Fibroblast of pulmonary artery (primary cell): Measurements from ENCODE around the gene MAGEB6.
"Not testable (repeated sequence)": the region's sequence is repeated elsewhere in the genome, so short reads cannot be mapped to it uniquely, and the experiment has no call there.

ENCODE experiments used
- DNase-seq: peaks from one replicate; pipeline ENCODE4 v3.0.0-alpha.2; 2010; ENCODE audit warnings: low read depth
- H3K4me3 ChIP-seq: replicated peaks from 2 replicates; pipeline ENCODE4 v1.5.1; 2011; ENCODE audit warnings: low read depth, mild to moderate bottlenecking, control low read depth, low read length, moderate library complexity
- TF ChIP-seq, protein P1 (sequence below): IDR thresholded peaks from 2 replicates; pipeline ENCODE4 v1.5.1; 2011; ENCODE audit warnings: mild to moderate bottlenecking, control low read depth, low read length, inconsistent platforms; ENCODE audit errors: missing control alignments

The MAGEB6 gene, protein sequence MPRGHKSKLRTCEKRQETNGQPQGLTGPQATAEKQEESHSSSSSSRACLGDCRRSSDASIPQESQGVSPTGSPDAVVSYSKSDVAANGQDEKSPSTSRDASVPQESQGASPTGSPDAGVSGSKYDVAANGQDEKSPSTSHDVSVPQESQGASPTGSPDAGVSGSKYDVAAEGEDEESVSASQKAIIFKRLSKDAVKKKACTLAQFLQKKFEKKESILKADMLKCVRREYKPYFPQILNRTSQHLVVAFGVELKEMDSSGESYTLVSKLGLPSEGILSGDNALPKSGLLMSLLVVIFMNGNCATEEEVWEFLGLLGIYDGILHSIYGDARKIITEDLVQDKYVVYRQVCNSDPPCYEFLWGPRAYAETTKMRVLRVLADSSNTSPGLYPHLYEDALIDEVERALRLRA

DNA sequence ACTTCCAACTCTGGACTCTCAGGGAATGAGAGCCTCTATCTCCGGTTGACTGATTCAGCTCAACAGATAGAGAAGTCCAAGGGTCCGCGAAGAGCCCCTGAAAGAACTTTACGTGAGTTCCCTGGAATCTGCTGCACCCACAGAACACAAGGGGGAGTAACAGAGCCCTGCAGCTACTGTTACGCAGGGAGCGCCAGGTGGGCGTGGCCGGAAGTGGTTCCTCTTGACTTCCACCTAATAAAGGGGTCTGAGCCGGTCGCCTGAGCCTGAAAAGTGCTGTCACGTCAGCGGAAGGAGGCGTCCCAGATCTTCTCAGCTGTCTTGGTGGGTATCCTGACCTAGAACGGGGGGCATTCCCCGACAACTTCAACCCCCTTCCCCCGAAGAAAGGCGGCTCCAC lies at the start of gene MAGEB6:
Gene MAGEB6, plus strand, starts transcription at position 237 of the 400 bp plus-strand sequence. CDS start 1,407 bp downstream, outside the sequence.
- H3K4me3 ChIP-seq: no peak within 1 kb of the TSS
- no peak for DNase-seq
- TF ChIP-seq, protein P1, sequence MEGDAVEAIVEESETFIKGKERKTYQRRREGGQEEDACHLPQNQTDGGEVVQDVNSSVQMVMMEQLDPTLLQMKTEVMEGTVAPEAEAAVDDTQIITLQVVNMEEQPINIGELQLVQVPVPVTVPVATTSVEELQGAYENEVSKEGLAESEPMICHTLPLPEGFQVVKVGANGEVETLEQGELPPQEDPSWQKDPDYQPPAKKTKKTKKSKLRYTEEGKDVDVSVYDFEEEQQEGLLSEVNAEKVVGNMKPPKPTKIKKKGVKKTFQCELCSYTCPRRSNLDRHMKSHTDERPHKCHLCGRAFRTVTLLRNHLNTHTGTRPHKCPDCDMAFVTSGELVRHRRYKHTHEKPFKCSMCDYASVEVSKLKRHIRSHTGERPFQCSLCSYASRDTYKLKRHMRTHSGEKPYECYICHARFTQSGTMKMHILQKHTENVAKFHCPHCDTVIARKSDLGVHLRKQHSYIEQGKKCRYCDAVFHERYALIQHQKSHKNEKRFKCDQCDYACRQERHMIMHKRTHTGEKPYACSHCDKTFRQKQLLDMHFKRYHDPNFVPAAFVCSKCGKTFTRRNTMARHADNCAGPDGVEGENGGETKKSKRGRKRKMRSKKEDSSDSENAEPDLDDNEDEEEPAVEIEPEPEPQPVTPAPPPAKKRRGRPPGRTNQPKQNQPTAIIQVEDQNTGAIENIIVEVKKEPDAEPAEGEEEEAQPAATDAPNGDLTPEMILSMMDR: no peak

DNA sequence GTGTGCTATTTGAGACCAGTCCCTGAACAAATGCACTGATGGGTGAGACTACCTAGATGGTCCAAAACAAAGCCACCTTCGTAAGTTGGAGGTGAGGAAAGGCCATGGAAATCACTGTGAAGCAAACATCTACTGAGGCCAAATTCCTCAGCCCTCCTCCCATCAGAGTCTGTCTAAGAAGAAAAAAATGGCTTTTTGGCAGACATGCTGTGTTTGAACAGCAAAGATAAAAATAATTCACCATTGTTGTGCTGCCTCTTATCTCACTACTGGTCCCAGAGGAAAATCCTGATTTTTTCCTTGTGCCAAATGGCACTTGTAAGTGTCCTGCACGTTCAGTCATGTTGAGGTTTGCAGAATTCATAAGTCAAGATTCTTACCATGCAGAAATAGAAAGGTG lies 46.2 kb upstream of the MAGEB6 start:
- H3K4me3 ChIP-seq: no peak overlapping the region
- peak; percentile 32 for DNase-seq
- TF ChIP-seq, protein P1: no peak

- DNase-seq: no peak
- no peak within 1 kb of the TSS for H3K4me3 ChIP-seq
- TF ChIP-seq, protein P1: no peak
These were observed 31.9 kb upstream of the MAGEB6 start, which contains the start of gene MAGEB6B for GRCh38 chrX:26160301-26160700. Gene MAGEB6B, plus strand, starts transcription at chrX:26160601. Its CDS starts 0 bp downstream, at chrX:26160601.

GRCh38 chrX:26203561-26203960 lies 11.3 kb downstream of the MAGEB6 start:
- TF ChIP-seq, protein P1: no peak
- no peak for DNase-seq
- no peak overlapping the region for H3K4me3 ChIP-seq

DNA sequence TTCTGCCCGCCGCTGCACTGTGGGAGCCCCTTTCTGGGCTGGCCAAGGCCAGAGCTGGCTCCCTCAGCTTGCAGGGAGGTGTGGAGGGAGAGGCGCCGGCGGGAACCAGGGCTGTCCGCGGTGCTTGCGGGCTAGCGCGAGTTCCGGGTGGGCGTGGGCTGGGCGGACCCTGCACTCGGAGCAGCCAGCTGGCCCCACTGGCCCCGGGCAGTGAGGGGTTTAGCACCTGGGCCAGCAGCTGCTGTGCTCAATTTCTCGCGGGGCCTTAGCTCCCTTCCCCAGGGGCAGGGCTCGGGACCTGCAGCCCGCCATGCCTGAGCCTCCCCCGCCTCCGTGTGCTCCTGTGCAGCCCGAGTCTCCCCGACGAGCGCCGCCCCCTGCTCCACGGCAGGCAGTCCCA lies 12.5 kb downstream of the MAGEB6 start:
- not testable (repeated sequence) for DNase-seq, H3K4me3 ChIP-seq

DNA sequence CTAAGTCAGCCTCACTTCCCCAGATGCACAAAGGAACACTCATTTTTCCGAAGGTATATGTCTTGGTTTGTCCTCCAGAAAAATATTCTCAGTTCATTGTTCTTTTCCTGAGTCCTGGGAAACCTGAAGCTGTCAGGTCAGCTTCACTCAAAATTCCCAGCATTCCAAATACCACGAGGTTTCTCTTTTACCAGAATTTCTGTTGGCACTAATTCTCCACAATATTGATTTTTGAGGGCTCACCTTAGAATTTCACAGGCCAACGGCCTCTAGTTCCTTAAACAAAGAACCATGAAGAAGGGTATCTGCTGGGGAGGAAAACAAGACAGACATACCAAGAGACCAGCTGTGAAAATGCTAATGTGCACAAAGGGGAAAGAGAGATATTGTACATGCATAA lies 15.8 kb downstream of the MAGEB6 start:
- DNase-seq: no peak
- TF ChIP-seq, protein P1: no peak
- no peak overlapping the region for H3K4me3 ChIP-seq

DNA sequence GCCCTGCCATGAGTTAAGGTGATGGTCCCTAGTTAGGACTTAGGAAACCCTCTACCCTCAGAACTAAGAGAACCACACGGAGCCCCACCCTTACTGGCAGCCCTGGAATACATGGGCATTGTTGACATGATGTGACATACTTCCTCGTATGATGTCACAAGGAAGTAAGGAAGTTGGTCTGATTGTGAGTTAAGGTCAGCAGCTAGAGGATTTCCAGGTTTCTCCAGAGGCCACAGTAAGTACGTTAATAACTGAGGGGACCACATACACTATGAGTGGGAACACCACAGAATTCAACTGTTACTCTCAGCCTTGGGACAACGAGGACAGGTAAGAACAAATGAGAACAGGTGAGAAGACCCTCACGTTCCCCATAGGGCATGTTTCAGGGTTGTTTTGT lies 23.6 kb downstream of the MAGEB6 start, which contains the start of gene MAGEB5:
Gene MAGEB5, plus strand, starts transcription at position 301 of the 400 bp plus-strand sequence. CDS start 1,133 bp downstream, outside the sequence.
- TF ChIP-seq, protein P1: no peak
- no peak within 1 kb of the TSS for H3K4me3 ChIP-seq
- DNase-seq: no peak
